Activated CD4-positive, alpha-beta T cell treated with anti-CD3 and anti-CD28 coated beads, Interleukin-2, amount 50 U/mL, for 4 hours (primary cell): ENCODE measurements around the gene RNU1-2.
"Not testable (repeated sequence)": the region's sequence is repeated elsewhere in the genome, so short reads cannot be mapped to it uniquely, and the experiment has no call there.

Experiments used
- DNase-seq, 2 experiments: peaks; one replicate each; pipeline ENCODE4 v3.0.0-alpha.2; 2020

Gene RNU1-2

GRCh38 chr1:16927256-16927655 lies 31.5 kb downstream of the RNU1-2 start:
- no peak for DNase-seq

- DNase-seq: no peak
These were observed 32.1 kb downstream of the RNU1-2 start for GRCh38 chr1:16927711-16928485.

DNA sequence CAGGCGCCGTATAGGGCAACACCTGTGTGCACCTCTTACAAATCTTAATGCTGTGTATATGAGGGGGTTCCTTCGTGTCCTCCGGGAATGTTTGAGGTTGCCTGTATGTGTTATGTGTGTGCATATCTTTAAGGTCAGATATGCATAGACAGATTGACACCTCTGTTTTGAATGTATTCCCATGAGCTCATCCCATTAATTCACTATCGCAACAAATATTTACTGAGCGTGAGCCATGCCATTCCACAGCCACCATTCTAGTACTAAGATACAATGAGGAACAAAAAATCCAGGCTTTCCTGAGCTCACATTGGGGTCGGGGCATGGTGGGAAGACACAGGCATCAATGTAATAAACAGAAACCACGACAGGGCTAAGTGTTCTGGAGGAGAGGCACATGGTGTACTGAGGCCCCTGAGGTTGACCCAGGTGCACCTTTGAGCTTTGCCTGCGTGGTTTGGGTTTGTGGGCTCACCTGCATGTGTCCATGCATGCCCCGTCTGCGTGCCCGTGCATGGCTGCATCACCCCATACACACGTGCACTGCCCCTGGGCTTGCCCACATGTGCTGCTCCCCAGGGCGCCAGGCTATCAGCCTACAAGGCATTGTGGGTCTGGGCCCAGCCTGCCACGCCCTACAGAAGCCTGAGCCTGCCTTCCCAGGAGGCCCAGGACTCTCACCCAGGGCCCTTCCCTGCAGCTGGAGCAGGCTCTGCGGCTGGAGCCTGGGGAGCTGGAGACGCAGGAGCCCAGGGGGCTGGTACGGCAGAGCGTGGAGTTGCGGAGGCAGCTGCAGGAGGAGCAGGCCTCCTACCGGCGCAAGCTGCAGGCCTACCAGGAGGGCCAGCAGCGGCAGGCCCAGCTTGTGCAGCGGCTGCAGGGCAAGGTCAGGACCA lies 33.6 kb downstream of the RNU1-2 start:
- not testable (repeated sequence) for DNase-seq

DNA sequence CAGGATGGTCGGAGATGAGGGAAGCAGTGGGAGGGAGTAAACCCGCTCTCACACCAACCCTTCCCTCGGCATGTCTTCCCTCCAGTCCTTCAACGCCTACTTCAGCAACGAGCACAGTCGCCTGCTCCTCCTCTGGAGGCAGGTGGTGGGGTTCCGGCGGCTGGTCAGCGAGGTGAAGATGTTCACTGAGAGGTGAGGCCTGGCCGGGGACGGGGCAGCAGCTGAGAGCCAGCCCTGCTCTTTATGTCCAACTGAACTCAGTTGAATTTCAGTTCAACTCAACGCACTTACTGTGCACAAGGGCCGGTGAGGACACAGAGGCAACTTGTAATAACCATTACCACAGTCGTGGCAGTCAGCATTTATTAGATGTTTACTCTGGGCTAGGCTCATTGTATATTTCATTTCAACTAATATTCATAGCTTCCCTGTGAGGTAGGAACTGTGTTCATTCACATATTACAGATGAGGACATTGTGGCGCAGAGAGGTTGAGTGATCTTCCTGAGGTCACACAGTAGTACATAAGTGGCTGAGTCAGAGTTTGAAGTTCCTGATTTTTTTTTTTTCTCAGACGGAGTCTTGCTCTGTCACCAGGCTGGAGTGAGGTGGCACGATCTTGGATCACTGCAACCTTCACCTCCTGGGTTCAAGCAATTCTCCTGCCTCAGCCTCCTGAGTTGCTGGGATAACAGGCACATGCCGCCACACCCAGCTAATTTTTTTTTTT lies 35.6 kb downstream of the RNU1-2 start:
- not testable (repeated sequence) for DNase-seq

GRCh38 chr1:16933945-16934344 lies 38.2 kb downstream of the RNU1-2 start:
- not testable (repeated sequence) for DNase-seq

DNA sequence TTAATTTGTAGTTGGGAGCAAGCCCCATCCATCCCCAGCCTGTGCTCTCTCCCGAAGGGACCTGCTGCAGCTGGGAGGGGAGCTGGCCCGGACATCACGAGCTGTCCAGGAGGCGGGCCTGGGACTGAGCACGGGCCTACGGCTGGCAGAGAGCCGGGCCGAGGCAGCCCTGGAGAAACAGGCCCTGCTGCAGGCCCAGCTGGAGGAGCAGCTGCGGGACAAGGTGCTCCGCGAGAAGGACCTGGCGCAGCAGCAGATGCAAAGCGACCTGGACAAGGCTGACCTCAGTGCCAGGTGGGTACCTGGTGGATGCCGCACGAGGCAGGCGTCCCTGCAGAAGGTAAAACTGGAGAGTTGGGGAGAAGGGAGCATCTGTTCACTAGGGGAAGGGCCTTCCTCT lies 40.8 kb downstream of the RNU1-2 start:
- not testable (repeated sequence) for DNase-seq

DNA sequence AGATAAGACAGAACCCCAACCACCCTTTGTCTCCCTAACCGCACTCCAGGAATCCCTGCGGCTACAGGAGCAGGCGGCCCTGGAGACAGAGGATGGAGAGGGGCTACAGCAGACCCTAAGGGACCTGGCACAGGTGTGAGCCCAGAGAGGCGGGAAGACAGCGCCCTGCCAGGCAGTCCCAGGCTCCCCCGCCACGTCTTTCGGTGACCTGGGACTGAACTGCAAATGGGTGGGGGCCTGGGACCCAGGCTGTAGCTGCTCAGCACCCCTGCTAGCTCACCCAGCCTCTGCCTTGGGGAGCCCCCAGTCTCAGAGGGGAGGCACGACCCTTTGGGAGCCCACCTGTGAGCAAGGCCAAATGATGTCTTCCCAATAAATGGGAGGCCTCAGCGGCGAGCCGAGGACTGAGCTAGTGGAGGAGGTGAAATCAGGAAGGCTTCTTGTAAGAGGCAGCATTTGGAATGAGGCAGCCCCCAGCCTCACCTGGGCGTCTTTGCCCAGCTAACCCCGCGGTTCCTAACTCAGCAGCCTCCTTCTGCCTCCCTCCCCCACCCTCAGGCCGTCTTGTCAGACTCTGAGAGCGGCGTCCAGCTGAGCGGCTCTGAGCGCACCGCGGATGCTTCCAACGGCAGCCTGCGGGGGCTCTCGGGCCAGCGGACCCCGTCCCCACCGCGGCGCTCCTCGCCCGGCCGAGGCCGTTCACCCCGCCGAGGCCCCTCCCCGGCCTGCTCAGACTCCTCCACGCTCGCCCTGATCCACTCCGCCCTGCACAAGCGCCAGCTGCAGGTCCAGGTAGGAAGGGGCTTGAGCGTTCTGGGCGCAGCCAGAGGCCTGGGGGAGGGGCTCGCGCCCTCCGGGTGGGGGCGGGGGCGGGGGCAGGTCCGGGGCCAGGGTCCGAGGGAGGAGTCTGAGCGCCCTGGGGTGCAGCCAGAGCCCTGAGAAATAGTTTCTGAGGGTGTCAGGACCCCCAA lies 42.9 kb downstream of the RNU1-2 start:
- no peak for DNase-seq

- not testable (repeated sequence) for DNase-seq
These were observed 43.8 kb downstream of the RNU1-2 start for GRCh38 chr1:16939386-16940180.

GRCh38 chr1:16944038-16944437 lies 48.3 kb downstream of the RNU1-2 start:
- no peak for DNase-seq

- not testable (repeated sequence) for DNase-seq
These were observed 49.7 kb downstream of the RNU1-2 start for GRCh38 chr1:16945512-16945911.
